Heart left ventricle (tissue), 13 donors: ENCODE results near the gene SYNE2.

Source experiments
- CTCF ChIP-seq, 12 donors: fragments of 200-600 bp; sonication (generic) in 4 of 12; IDR thresholded peaks; one replicate each; pipeline versions ENCODE4 v1.5.0 to v1.8.0; 2018 to 2022; ENCODE audit warnings: antibody characterized with exemption in 12 of 12, mild to moderate bottlenecking in 5 of 12
- POLR2A ChIP-seq, 2 donors: fragments of 450-650 bp; IDR thresholded peaks; one replicate each; pipeline ENCODE4 v1.6.1; 2017; ENCODE audit warnings: antibody characterized with exemption in 2 of 2, mild to moderate bottlenecking in 2 of 2, moderate library complexity in 2 of 2
- donor health status: ischemic (EF 13 %, LVEDD 7.1; RV severe dilation, severe dysfunction).
- donor health status: DM: no; HTN: yes; CAD: no.
- donor health status: DM: no; HTN: no; CAD: no.
- donor health status: ischemic (EF 25% LVEDD 6.9; RV normal size, moderate dysfunction).
- donor health status: ischemic (EF 25% LVEDD 5.7; RV mildly dilated, moderate dysfunction).
- donor health status: ischemic (EF 35%, LVEDD 5.7; RV mildly dilated, moderate dysfunction).
- donor health status: nonischemic (EF 11% LVEDD 7.7; RV severe dilation, severe dysfunction).
- donor health status: DM: yes; HTN: yes; CAD: no.
- donor health status: PGD.
- donor health status: ischemic (EF 29% LVEDD 5.4; RV normal size, mild dysfunction).
- donor health status: nonischemic (EF 23%, LVEDD 6.1; RV moderate dilation, normal function).

- no peak for TF ChIP-seq CTCF (IDR thresholded peaks at IDR 0.05)
- TF ChIP-seq POLR2A (IDR thresholded peaks at IDR 0.05), result no peak
These were observed 86.1 kb downstream of the SYNE2 start for GRCh38 chr14:63939006-63939270.
